Left hindlimb (tissue), 1 donor: ENCODE results near the gene IL27RA.

Experiments used
- DNase-seq: peaks from one replicate; pipeline ENCODE4 v3.0.0-alpha.2; 2018

IL27RA gene

GRCh38 chr19:14090509-14091080 lies 59.0 kb downstream of the IL27RA start, which contains the start of gene SAMD1:
TSS of gene SAMD1 (minus strand) at chr19:14090751.
- DNase-seq: peak; percentile 96

GRCh38 chr19:14091081-14091812 lies 59.7 kb downstream of the IL27RA start:
- DNase-seq: peak; percentile 84

- no peak for DNase-seq
Measured at GRCh38 chr19:14091813-14092462, 60.4 kb downstream of the IL27RA start.

GRCh38 chr19:14093117-14093823 lies 61.7 kb downstream of the IL27RA start:
- DNase-seq: no peak

- DNase-seq: no peak
Measured at GRCh38 chr19:14094854-14095253, 63.3 kb downstream of the IL27RA start.

- DNase-seq: no peak
Measured at GRCh38 chr19:14096272-14096992, 64.9 kb downstream of the IL27RA start.

GRCh38 chr19:14097532-14098151 lies 66.1 kb downstream of the IL27RA start:
- DNase-seq: no peak

- DNase-seq: no peak
Measured at GRCh38 chr19:14101003-14101545, 69.5 kb downstream of the IL27RA start.

- DNase-seq: no peak
Measured at GRCh38 chr19:14102102-14102696, 70.6 kb downstream of the IL27RA start.

GRCh38 chr19:14102756-14103155 lies 71.2 kb downstream of the IL27RA start:
- DNase-seq: no peak
